Measurements from ENCODE around the gene TMEM9. TPM values are rescaled to one million over a fixed set of nuclear protein-coding genes. Genes with fewer than 3 reads are reported as not detected.

TMEM9 gene
- total and polyA plus RNA-seq, 9 of the 15 experiments (the other 6 are each of a cell fraction or from before 2014, with no cell fraction given), result 30.4 to 107 (median 67.6) TPM

- ChIA-PET CTCF (ENCODE audit: low intra/inter-chr PET ratio) (no interaction called here), POLR2A (interaction anchor here (0.9 to 2.3 kb wide), 5 partner anchors 10 to 112 kb away, joined by 3 to 8 read pairs (median 5); partner anchors contain the start of gene TMEM9)
- TF ChIP-seq STAT5B (CRISPR knock-in tag; IDR thresholded peaks at IDR 0.05), result no peak
- TF ChIP-seq MTF1 (CRISPR knock-in tag; IDR thresholded peaks at IDR 0.05; ENCODE audit: borderline replicate concordance), result no peak
- TF ChIP-seq ZBTB11 (CRISPR knock-in tag; IDR thresholded peaks at IDR 0.05), result no peak
- no peak for TF ChIP-seq CREB3 (tag; conservative IDR thresholded peaks at IDR 0.05; ENCODE audit: low read depth)
- TF ChIP-seq ZC3H8 (IDR thresholded peaks at IDR 0.05), result no peak
- no peak for TF ChIP-seq ZNF583 (CRISPR knock-in tag; IDR thresholded peaks at IDR 0.05)
- TF ChIP-seq E2F4 (CRISPR knock-in tag; IDR thresholded peaks at IDR 0.05; ENCODE audit: low read depth), result no peak
- no peak for TF ChIP-seq MCM3 (IDR thresholded peaks at IDR 0.05)
- TF ChIP-seq SLC30A9 (CRISPR knock-in tag; IDR thresholded peaks at IDR 0.05), result no peak
- H3K27me3 ChIP-seq (ENCODE audit: control insufficient read depth in 2 of 2, insufficient read depth in 2 of 2, low read length in 2 of 2), result no peaks in the 10 kb centered on the region
- no peaks in the 10 kb centered on the region for H3K4me1 ChIP-seq (replicated peaks in 1 of 2; ENCODE audit: control insufficient read depth in 2 of 2, insufficient read depth in 2 of 2, low read length in 2 of 2)
- BruUV-seq (replicated peaks), result no TSS peak
- FAIRE-seq (no peak), ATAC-seq (no peak), DNase-seq (ENCODE audit: extremely low read depth in 1 of 4, low spot score in 3 of 4) (no peak)
- no peak overlapping the region for H3K27ac ChIP-seq (ENCODE audit: extremely low read depth, low read depth, low read length)
- WGBS (ENCODE audit: insufficient coverage, low coverage, missing lambda C conversion rate), result 65% methylated on average over 6 of the region's 6 CpGs
- peaks cover 14% of the 10 kb centered on the region for H4K20me1 ChIP-seq (replicated peaks; ENCODE audit: control insufficient read depth, insufficient read depth, low read length)
- H3K36me3 ChIP-seq (ENCODE audit: control insufficient read depth, insufficient read depth, low read length), result peaks cover 81% of the 10 kb centered on the region; the same call in 2 of the 3 replicates
- no peak overlapping the region for H3K4me3 ChIP-seq
- H2AFZ ChIP-seq (ENCODE audit: low read depth, low read length), result no peak overlapping the region
- in situ Hi-C loops (cut with MboI) (no loop called here), intact Hi-C loops (cut with micrococcal nuclease) (no loop called here)
- no peak overlapping the region for H3K4me2 ChIP-seq (ENCODE audit: insufficient read depth, low read length)
- no peak overlapping the region for H3K9ac ChIP-seq (ENCODE audit: insufficient read depth in 1 of 2, low read depth in 2 of 2, low read length in 2 of 2)
- no peaks in the 10 kb centered on the region for H3K9me3 ChIP-seq (replicated peaks; ENCODE audit: control insufficient read depth, insufficient read depth, low read depth, low read length)
- H3K9me1 ChIP-seq (ENCODE audit: control insufficient read depth, insufficient read depth, low read length), result no peaks in the 10 kb centered on the region
- H3K79me2 ChIP-seq (ENCODE audit: control insufficient read depth, insufficient read depth, low read length), result no peaks in the 10 kb centered on the region
These were observed 15.9 kb downstream of the TMEM9 start for GRCh38 chr1:201138311-201138840.

Data from K562 (cell line).